Osteoblast (primary cell): Measurements from ENCODE around the gene NXN. TPM values are rescaled to one million over a fixed set of nuclear protein-coding genes. Genes with fewer than 3 reads are reported as not detected.

Experiments used
- DNase-seq: peaks from one replicate; pipeline ENCODE4 v3.0.0; 2011; ENCODE audit warnings: low spot score, mixed read lengths; ENCODE audit not compliant: insufficient read length; ENCODE audit errors: missing footprints
- H2AFZ ChIP-seq: 2 replicates; pipeline ENCODE4 v1.6.0; 2011; ENCODE audit warnings: mild to moderate bottlenecking, low read length
- H3K27ac ChIP-seq: 2 replicates; pipeline ENCODE4 v1.5.1; 2011; ENCODE audit warnings: mild to moderate bottlenecking, low read depth, low read length, moderate library complexity
- H3K27me3 ChIP-seq: 2 replicates; pipeline ENCODE4 v1.6.0; 2012; ENCODE audit warnings: mild to moderate bottlenecking, control low read depth, inconsistent platforms, low read length, moderate library complexity; ENCODE audit not compliant: insufficient read depth
- H3K36me3 ChIP-seq: 2 replicates; pipeline ENCODE4 v1.5.1; 2011; ENCODE audit warnings: mild to moderate bottlenecking, low read length, control low read depth, moderate library complexity; ENCODE audit not compliant: insufficient read depth
- H3K4me1 ChIP-seq: 2 replicates; pipeline ENCODE4 v1.5.1; 2011; ENCODE audit warnings: mild to moderate bottlenecking, low read length, control low read depth, moderate library complexity; ENCODE audit not compliant: insufficient read depth
- H3K4me2 ChIP-seq: 2 replicates; pipeline ENCODE4 v1.6.0; 2011; ENCODE audit warnings: mild to moderate bottlenecking, low read length; ENCODE audit not compliant: insufficient read depth
- H3K4me3 ChIP-seq: fragments of 200-600 bp; sonication (generic); 3 replicates; pipeline ENCODE4 v1.5.1; 2012; ENCODE audit warnings: mild to moderate bottlenecking, low read length, inconsistent platforms; ENCODE audit not compliant: insufficient read depth
- H3K79me2 ChIP-seq: 2 replicates; pipeline ENCODE4 v1.6.0; 2012; ENCODE audit warnings: mild to moderate bottlenecking, low read length, control low read depth, inconsistent platforms; ENCODE audit not compliant: insufficient read depth
- H3K9me3 ChIP-seq: 2 replicates; pipeline ENCODE4 v1.5.1; 2011; ENCODE audit warnings: low read depth, low read length, control low read depth
- H4K20me1 ChIP-seq: 2 replicates; pipeline ENCODE4 v1.6.0; 2012; ENCODE audit warnings: mild to moderate bottlenecking, low read length, control low read depth; ENCODE audit not compliant: insufficient read depth
- total RNA-seq: library from RNA; depleted of rRNA; stranded (reverse); fragments of >200 nt; gene quantifications from 2 replicates; pipeline ENCODE4 v1.2.3, GENCODE V29; 2012
- TF ChIP-seq, protein P1 (sequence below): IDR thresholded peaks from 2 replicates; pipeline ENCODE4 v1.5.1; 2011; ENCODE audit warnings: mild to moderate bottlenecking, low read depth, low read length, moderate library complexity; ENCODE audit errors: extremely low read depth

The NXN gene
- total RNA-seq, 1 donor = 68.8 TPM

- H3K27me3 ChIP-seq = no peaks in the 10 kb centered on the region
- H3K27ac ChIP-seq = no peak overlapping the region
- DNase-seq = peak; percentile 97
- no peaks in the 10 kb centered on the region for H3K9me3 ChIP-seq
- H3K36me3 ChIP-seq = peaks cover 55% of the 10 kb centered on the region
- TF ChIP-seq, protein P1, sequence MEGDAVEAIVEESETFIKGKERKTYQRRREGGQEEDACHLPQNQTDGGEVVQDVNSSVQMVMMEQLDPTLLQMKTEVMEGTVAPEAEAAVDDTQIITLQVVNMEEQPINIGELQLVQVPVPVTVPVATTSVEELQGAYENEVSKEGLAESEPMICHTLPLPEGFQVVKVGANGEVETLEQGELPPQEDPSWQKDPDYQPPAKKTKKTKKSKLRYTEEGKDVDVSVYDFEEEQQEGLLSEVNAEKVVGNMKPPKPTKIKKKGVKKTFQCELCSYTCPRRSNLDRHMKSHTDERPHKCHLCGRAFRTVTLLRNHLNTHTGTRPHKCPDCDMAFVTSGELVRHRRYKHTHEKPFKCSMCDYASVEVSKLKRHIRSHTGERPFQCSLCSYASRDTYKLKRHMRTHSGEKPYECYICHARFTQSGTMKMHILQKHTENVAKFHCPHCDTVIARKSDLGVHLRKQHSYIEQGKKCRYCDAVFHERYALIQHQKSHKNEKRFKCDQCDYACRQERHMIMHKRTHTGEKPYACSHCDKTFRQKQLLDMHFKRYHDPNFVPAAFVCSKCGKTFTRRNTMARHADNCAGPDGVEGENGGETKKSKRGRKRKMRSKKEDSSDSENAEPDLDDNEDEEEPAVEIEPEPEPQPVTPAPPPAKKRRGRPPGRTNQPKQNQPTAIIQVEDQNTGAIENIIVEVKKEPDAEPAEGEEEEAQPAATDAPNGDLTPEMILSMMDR = no peak
- H3K4me1 ChIP-seq = peaks cover 46% of the 10 kb centered on the region
- H3K4me2 ChIP-seq = peak overlapping the region; percentile 34
- H2AFZ ChIP-seq = no peak overlapping the region
- peaks cover 43% of the 10 kb centered on the region for H4K20me1 ChIP-seq
- H3K79me2 ChIP-seq = peaks cover 5% of the 10 kb centered on the region
- no peak overlapping the region for H3K4me3 ChIP-seq
These were observed 25.9 kb upstream of the NXN start for GRCh38 chr17:1005361-1005946.

DNA sequence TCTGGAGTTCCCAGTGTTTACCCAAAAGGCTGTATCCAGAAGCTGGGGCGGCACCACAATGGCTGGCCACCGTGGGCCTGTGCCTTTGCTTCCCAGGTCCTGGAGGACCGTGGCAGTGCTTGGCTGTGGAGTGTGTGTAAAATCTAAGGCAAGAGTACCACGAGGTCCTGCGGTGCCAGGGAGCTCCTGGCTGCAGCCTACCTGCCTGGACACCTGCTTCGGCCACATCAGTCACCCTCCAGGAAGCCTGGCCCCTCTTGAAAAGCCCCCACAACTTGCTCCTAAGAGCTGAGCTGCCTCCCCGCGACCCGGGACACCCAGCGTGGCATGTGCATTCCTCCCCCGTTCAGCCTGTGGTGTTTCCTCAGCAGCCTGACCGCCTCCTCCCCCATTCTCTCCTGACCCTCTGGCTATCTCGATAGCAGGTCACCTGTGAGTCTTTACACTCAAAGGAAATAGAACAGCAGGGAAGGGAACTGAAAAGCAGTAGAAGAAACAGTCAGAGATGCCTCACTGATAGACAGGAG lies 25.3 kb upstream of the NXN start:
- Histone ChIP-seq H3K4me2 (no peak overlapping the region), H3K27me3 (no peaks in the 10 kb centered on the region), H3K4me1 (peaks cover 48% of the 10 kb centered on the region), H3K36me3 (peaks cover 55% of the 10 kb centered on the region), H2AFZ (no peak overlapping the region), H3K27ac (no peak overlapping the region), H3K9me3 (no peaks in the 10 kb centered on the region), H3K4me3 (no peak overlapping the region), H3K79me2 (peaks cover 5% of the 10 kb centered on the region), H4K20me1 (peaks cover 46% of the 10 kb centered on the region)
- TF ChIP-seq, protein P1 = no peak
- peak; percentile 87 for DNase-seq

DNA sequence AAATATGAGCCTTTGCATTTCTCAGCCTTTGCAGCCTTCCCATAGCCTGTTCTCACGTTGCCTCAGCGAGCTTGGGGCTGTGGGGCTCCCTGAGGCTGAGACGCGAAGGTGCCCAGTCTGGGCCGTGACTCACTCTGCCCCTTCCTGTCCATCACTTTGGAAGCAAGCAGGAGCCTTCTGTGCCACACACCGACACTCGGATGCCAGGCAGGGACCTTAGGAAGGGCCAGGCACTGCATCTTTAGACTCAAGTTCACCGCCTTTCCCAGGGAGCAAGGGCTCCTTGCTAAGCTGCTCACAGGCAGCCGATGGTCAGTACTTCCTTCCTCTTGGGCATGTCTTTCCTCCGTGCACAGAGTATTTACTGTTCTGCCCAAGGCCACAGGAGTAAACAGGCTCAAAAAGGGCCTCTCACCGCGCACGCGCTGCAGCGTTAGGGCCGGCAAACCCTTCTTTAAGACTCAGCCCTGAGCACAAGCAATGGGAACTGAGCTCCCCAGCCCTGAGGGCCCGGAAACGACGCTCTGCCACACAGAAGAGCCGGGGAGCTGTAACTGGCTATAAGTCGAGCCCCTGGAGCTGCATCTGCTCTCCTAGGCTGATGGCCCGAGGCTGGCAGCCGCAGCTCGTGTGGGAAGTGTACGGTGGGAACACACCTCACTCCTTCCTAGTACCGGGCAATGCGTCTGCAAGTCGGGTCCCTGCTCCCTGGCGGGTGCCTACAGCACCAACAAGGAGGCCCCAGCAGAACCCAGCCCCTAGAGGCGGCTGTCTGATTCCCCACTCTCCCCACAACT lies 24.6 kb upstream of the NXN start:
- Histone ChIP-seq H3K4me1 (peaks cover 48% of the 10 kb centered on the region), H3K27ac (no peak overlapping the region), H3K79me2 (peaks cover 10% of the 10 kb centered on the region), H3K4me3 (no peak overlapping the region), H2AFZ (no peak overlapping the region), H3K27me3 (no peaks in the 10 kb centered on the region), H3K9me3 (no peaks in the 10 kb centered on the region), H3K4me2 (no peak overlapping the region), H4K20me1 (peaks cover 51% of the 10 kb centered on the region), H3K36me3 (peaks cover 61% of the 10 kb centered on the region)
- TF ChIP-seq, protein P1 = no peak
- peak; percentile 89 for DNase-seq

- peak; percentile 58 for DNase-seq
- H3K27me3 ChIP-seq = no peaks in the 10 kb centered on the region
- peaks cover 55% of the 10 kb centered on the region for H4K20me1 ChIP-seq
- no peak overlapping the region for H3K4me2 ChIP-seq
- H3K79me2 ChIP-seq = peaks cover 12% of the 10 kb centered on the region
- H3K27ac ChIP-seq = no peak overlapping the region
- no peaks in the 10 kb centered on the region for H3K9me3 ChIP-seq
- H3K4me1 ChIP-seq = peaks cover 48% of the 10 kb centered on the region
- TF ChIP-seq, protein P1 = no peak
- H3K36me3 ChIP-seq = peaks cover 65% of the 10 kb centered on the region
- no peak overlapping the region for H2AFZ ChIP-seq
- no peak overlapping the region for H3K4me3 ChIP-seq
These were observed 24.0 kb upstream of the NXN start for GRCh38 chr17:1003633-1003971.
